UCSD-AML1 (cell line): ENCODE measurements around the gene UTRN.
A peak's percentile ranks its signal among the peaks of the same experiment; 100 is the strongest.

ENCODE experiments used
- DNase-seq: peaks from one replicate; lab custom pipeline; 2025; ENCODE audit not compliant: unreplicated experiment; lab: John Stamatoyannopoulos, UW

Gene UTRN

DNA sequence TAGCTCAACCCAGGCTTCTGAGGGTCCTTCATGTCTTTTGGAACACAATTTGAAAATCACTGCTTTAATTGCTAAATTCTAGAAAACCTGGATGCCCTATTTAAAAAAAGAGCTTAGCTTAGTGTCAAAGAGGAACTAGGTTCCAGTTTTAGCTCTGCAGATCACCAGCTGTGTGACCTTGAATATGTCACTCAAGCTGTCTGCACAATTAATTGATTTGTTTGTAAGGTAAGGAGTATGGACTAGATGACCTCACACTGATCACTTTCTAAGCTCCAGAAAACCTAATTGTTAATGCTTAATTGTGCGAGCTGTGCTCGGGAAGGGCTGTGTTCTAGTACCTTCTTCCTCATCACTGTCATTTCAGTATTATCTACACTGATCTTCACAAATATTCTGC, 26.2 kb downstream of the UTRN start:
- DNase-seq = no peak

- no peak for DNase-seq
Measured at GRCh38 chr6:144314003-144314485, 28.9 kb downstream of the UTRN start.

DNA sequence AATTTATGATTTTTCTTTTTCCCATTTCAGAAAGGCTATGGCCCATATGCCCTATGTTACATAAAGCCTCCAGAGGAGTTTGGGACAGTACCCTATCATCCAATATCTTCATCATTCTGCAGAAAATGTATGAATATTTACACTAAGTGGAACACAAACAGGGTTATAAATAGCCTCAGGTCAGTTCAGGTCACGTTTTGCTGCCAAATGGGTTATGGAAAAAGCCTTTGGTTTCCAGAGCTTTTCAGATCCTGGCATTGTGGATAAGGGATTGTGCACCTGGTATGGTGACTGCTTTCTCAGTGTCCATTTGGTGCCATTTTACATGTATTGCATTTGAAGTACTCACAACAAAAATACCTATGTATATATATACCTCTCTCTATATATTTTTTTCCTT, 29.4 kb downstream of the UTRN start:
- no peak for DNase-seq

DNA sequence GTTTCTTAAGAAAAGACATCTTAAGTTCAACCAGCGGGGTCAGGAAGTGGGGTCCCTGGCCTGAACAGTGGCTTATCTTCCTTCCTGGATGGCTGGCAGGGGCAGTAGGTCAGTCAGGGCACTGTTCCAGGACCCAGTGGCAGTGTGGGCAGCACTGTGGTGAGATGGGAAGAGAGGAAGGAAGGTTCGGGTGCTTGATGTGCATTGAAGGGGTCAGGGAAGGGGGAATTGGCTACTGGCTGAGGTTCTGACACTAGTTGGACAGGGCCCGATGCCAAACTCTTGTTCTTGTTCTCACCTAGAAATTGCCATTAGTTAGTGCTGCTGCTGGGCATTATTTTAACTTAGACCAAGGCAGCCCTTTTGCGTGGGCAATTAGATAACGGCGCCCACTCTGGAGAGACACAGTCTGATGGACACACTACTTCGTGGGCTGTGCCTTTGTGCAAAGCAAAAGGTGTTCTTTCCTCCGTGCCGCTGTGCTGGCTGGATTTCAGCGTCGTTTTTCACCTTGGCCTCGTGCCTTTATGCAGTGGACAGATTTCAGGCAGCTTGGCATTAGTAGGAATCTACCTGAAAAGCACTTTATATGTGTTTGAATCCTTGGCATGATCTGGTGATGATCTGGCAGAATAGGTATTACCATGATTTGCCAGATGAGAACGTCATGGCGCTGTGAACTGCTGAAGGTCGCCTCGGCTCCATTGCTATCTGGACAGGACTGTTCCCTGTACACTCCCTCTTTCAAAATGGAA, 30.3 kb downstream of the UTRN start:
- DNase-seq = peak; percentile 39

GRCh38 chr6:144315981-144316861, 31.1 kb downstream of the UTRN start:
- DNase-seq = no peak

- no peak for DNase-seq
Measured at GRCh38 chr6:144316862-144317195, 31.7 kb downstream of the UTRN start.

- DNase-seq = no peak
Measured at GRCh38 chr6:144317736-144318135, 32.6 kb downstream of the UTRN start.

- no peak for DNase-seq
Measured at GRCh38 chr6:144319211-144319610, 34.1 kb downstream of the UTRN start.

DNA sequence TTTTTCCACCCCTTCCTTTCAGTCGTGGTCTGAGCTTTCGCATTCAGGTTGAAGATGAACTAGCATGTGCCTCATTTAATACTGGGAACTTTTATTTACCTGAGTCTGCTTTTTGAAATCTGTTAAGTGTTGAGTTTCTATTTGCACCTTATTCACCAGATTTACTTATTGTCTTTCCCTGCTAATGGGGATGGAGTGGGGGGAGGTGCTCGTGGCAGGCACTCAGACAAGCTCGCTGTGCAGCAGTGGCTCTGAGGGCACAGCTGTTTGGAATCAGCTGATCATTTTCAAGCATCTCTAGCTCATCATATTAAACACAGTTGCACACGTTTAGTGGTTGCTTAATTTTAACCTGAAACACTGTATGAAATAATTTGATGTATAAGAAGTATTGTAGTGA, 35.6 kb downstream of the UTRN start:
- DNase-seq = no peak

- no peak for DNase-seq
Measured at GRCh38 chr6:144321839-144322591, 36.9 kb downstream of the UTRN start.

DNA sequence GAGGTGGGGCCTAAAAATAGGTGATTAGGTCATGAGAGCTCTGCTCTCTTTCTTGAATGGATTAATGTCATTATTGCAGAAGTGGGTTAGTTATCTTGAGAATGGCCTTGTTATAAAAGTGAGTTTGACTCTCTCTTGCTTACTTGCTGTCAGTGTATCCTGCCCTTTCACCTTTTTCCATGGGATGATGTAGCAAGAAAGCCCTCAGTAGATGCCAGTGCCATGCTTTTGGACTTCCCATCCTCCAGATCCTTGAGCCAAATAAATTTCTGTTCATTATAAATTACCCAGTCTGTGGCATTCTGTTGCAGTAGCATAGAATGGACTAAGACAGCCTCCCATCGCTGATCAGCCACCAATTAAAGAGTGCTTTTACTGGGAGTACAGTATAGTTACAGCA, 40.1 kb downstream of the UTRN start:
- no peak for DNase-seq

GRCh38 chr6:144326393-144326792, 41.3 kb downstream of the UTRN start:
- no peak for DNase-seq

GRCh38 chr6:144327081-144327480, 41.9 kb downstream of the UTRN start:
- DNase-seq = no peak

DNA sequence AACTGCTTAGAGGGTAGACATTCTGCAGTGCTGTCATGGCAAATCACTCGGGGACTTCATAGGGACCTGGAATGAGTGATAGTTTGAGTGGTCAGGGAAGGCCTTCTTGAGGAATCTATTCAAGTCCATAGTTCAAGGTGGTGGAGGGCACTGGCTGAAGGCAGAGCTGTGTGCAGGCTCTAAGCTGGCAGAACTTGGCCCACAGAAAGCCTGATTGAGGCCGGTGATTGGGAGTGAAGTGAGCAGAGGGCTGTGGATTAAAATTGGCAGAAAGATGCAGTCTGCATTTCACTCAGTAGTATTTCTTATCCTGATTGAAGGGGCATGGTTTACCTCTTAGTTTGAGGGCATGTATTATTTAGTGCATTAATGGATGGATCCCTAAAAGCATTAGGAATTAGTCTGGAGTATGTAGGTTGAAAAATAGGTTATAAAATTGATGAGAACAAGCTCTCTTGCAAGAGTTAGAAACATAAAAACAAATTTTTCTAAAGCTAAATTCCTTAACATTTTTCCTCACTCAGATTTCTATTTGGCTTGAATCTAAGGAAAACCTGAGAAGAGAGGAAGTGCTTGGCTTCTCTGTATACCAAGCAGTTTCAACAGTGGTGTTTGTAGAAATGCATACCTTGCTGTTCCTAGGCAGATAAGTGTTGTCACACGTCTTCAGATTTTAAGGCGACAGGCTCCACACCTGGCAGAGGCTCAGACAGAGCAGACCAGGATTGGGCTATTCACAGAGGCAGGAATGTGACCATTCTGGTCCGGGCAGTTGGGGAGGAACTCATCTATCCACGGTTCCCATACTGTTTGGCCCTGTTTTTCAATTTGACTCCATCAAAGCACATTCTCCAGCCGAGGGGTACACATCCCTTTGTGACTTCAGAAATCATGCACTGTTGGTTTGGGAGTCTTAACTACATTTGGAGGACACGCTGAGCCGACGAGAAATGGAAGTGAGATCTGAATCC, 45.2 kb downstream of the UTRN start:
- DNase-seq = no peak

GRCh38 chr6:144331491-144331969, 46.4 kb downstream of the UTRN start:
- no peak for DNase-seq

GRCh38 chr6:144332177-144332576, 47.0 kb downstream of the UTRN start:
- DNase-seq = no peak

DNA sequence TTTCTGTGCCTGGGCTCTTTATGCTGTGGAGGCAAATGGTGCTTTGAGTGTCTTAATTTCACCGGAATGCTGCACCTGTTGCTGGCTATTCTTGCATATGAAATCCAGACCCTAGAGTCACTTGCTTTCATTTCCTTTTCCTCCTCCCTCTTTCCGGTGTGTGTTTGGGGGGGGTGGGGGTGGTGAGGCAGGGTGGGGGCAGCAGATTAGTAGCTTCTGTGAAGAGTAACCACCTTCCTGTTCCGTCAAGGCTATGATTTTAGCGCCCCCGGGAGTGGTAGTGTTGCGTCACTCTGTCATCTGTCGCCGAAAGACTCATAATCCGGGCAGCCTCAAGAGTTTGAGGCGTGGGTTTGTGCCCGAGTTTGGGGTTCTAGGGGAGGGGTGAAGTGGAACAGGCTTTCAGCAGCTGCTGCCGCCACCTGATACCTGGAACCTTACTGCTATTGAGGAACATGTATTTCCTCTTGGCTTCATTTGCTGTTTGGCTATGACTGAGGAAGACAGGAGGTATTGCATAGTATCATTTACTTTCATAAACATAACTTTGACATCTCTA, 49.1 kb downstream of the UTRN start:
- peak; percentile 51 for DNase-seq
